Left lung (tissue), 10 donors: ENCODE results near the gene SLC12A8. TPM values are rescaled to one million over a fixed set of nuclear protein-coding genes. Genes with fewer than 3 reads are reported as not detected.

Source experiments
- ATAC-seq: fragments of 200-7000 bp; cut with Tn5 transposase; one replicate; pipeline ENCODE4 v1.9.1; 2020; ENCODE audit warnings: moderate library complexity
- DNase-seq, 4 donors: peaks; one replicate each; pipeline ENCODE4 v3.0.0-alpha.2; 2013 to 2020
- H3K27ac ChIP-seq, 2 donors: fragments of 200-600 bp; sonication (generic) in 1 of 2; one replicate each; pipeline versions ENCODE4 v1.5.0 to v1.8.0; 2020 to 2021
- H3K27me3 ChIP-seq, 2 donors: fragments of 200-600 bp; sonication (generic) in 1 of 2; one replicate each; pipeline versions ENCODE4 v1.5.0 to v1.8.0; 2020 to 2021
- H3K36me3 ChIP-seq, 2 donors: fragments of 200-600 bp; sonication (generic) in 1 of 2; one replicate each; pipeline versions ENCODE4 v1.5.0 to v1.8.0; 2020 to 2021
- H3K4me1 ChIP-seq, 2 donors: fragments of 200-600 bp; one replicate each; pipeline ENCODE4 v1.8.0; 2021
- H3K4me3 ChIP-seq, 2 donors: fragments of 200-600 bp; sonication (generic) in 1 of 2; one replicate each; pipeline versions ENCODE4 v1.5.0 to v1.8.0; 2020 to 2021; ENCODE audit warnings: mild to moderate bottlenecking in 1 of 2
- H3K9me3 ChIP-seq, 2 donors: fragments of 200-600 bp; sonication (generic) in 1 of 2; one replicate each; pipeline versions ENCODE4 v1.5.0 to v1.8.0; 2020 to 2021
- CTCF ChIP-seq, 2 donors: fragments of 200-600 bp; sonication (generic) in 1 of 2; IDR thresholded peaks; one replicate each; pipeline versions ENCODE4 v1.5.0 to v1.8.0; 2021; ENCODE audit warnings: antibody characterized with exemption in 2 of 2
- intact Hi-C, 2 donors: fragments of 100-400 bp; cut with DNase I; formaldehyde crosslinking; loops; one replicate each; pipeline versions ENCODE4 v1.11.2 to v1.14.2; 2022
- polyA plus RNA-seq, 6 donors: library from polyadenylated mRNA; unstranded; fragments of 120-200 nt; gene quantifications; one replicate each; pipeline ENCODE4 v1.2.1, GENCODE V29; 2013; ENCODE audit not compliant: insufficient read length in 6 of 6
- total RNA-seq, 2 donors: library from RNA; stranded (reverse); fragmentation: NEBNext Ultra II Directional; extraction: Animal tissue kit (Norgen Biotek cat#: 25700); gene quantifications; one replicate each; pipeline ENCODE4 v1.2.1, GENCODE V29; 2021
- donor health status: DM: no; HTN: yes; CAD: no.
- donor health status: DM: no; HTN: no; CAD: no.

The SLC12A8 gene
- total and polyA plus RNA-seq, 8 donors = 1.1 to 17.1 (median 1.6) TPM

- ATAC-seq (no peak), DNase-seq (no peak)
- Histone ChIP-seq H3K4me3 (no peak overlapping the region), H3K27me3 (no peaks in the 10 kb centered on the region), H3K4me1 (peaks cover 0 to 8% of the 10 kb centered on the region in 2 donors), H3K36me3 (no peaks in the 10 kb centered on the region), H3K27ac (no peak overlapping the region), H3K9me3 (no peaks in the 10 kb centered on the region)
- intact Hi-C loops = no loop called here
- no peak for TF ChIP-seq CTCF (IDR thresholded peaks at IDR 0.05)
Measured at GRCh38 chr3:125073390-125073905, 139.1 kb downstream of the SLC12A8 start.

- H3K36me3 ChIP-seq = no peaks in the 10 kb centered on the region
- no peak for TF ChIP-seq CTCF (IDR thresholded peaks at IDR 0.05)
- DNase-seq = peak in 2 of 4 donors; percentile 79 to 90
- ATAC-seq = no peak
- peaks cover 0 to 8% of the 10 kb centered on the region in 2 donors for H3K4me1 ChIP-seq
- H3K27me3 ChIP-seq = no peaks in the 10 kb centered on the region
- no peak overlapping the region for H3K4me3 ChIP-seq
- intact Hi-C loops = no loop called here
- H3K9me3 ChIP-seq = no peaks in the 10 kb centered on the region
- H3K27ac ChIP-seq = no peak overlapping the region
Measured at GRCh38 chr3:125072749-125073389, 139.7 kb downstream of the SLC12A8 start.

- Histone ChIP-seq H3K9me3 (no peaks in the 10 kb centered on the region), H3K36me3 (no peaks in the 10 kb centered on the region), H3K4me1 (peaks cover 0 to 8% of the 10 kb centered on the region in 2 donors), H3K27ac (no peak overlapping the region), H3K4me3 (no peak overlapping the region), H3K27me3 (no peaks in the 10 kb centered on the region)
- ATAC-seq = no peak
- no peak for TF ChIP-seq CTCF (IDR thresholded peaks at IDR 0.05)
- intact Hi-C loops = no loop called here
- DNase-seq = no peak
Measured at GRCh38 chr3:125072301-125072700, 140.2 kb downstream of the SLC12A8 start.

GRCh38 chr3:125069968-125070745 lies 142.4 kb downstream of the SLC12A8 start:
- intact Hi-C loops = loop anchor here in 1 of 2 donors (10.0 kb wide), 1 partner anchor 65 kb away; no protein-coding TSS in a partner anchor
- H3K4me3 ChIP-seq = no peak overlapping the region
- no peaks in the 10 kb centered on the region for H3K9me3 ChIP-seq
- H3K27ac ChIP-seq = no peak overlapping the region
- no peaks in the 10 kb centered on the region for H3K36me3 ChIP-seq
- H3K27me3 ChIP-seq = no peaks in the 10 kb centered on the region
- TF ChIP-seq CTCF (IDR thresholded peaks at IDR 0.05) = no peak
- H3K4me1 ChIP-seq = peaks cover 0 to 8% of the 10 kb centered on the region in 2 donors
- DNase-seq (no peak), ATAC-seq (no peak)

GRCh38 chr3:125069452-125069851 lies 143.1 kb downstream of the SLC12A8 start:
- Histone ChIP-seq H3K4me3 (no peak overlapping the region), H3K4me1 (peaks cover 0 to 8% of the 10 kb centered on the region in 2 donors), H3K27me3 (no peaks in the 10 kb centered on the region), H3K27ac (no peak overlapping the region), H3K36me3 (no peaks in the 10 kb centered on the region), H3K9me3 (no peaks in the 10 kb centered on the region)
- DNase-seq (no peak), ATAC-seq (peak; percentile 51)
- no peak for TF ChIP-seq CTCF (IDR thresholded peaks at IDR 0.05)
- intact Hi-C loops = loop anchor here in 1 of 2 donors (10.0 kb wide), 1 partner anchor 65 kb away; no protein-coding TSS in a partner anchor
